NB4 (cell line): ENCODE measurements around the gene PRR5L.

Experiments
- DNase-seq: peaks from one replicate; pipeline ENCODE4 v3.0.0; 2010; ENCODE audit warnings: low read depth
- H3K4me3 ChIP-seq: one replicate; pipeline ENCODE4 v1.5.1; 2011; ENCODE audit warnings: mild to moderate bottlenecking, low read depth, low read length, moderate library complexity
- MYC ChIP-seq: IDR thresholded peaks from 2 replicates; pipeline ENCODE4 v1.6.1; 2011; ENCODE audit warnings: low read depth, low read length
- POLR2A ChIP-seq: IDR thresholded peaks from 2 replicates; pipeline ENCODE4 v1.6.1; 2011; ENCODE audit warnings: mild to moderate bottlenecking; ENCODE audit not compliant: insufficient read length; ENCODE audit errors: extremely low read depth
- TF ChIP-seq, protein P1 (sequence below): IDR thresholded peaks from 2 replicates; pipeline ENCODE4 v1.6.1; 2011; ENCODE audit warnings: low read depth, low read length
- TF ChIP-seq, protein P2 (sequence below): IDR thresholded peaks from one replicate; pipeline ENCODE4 v1.5.1; 2012; ENCODE audit warnings: low read depth, low read length

PRR5L gene

DNA sequence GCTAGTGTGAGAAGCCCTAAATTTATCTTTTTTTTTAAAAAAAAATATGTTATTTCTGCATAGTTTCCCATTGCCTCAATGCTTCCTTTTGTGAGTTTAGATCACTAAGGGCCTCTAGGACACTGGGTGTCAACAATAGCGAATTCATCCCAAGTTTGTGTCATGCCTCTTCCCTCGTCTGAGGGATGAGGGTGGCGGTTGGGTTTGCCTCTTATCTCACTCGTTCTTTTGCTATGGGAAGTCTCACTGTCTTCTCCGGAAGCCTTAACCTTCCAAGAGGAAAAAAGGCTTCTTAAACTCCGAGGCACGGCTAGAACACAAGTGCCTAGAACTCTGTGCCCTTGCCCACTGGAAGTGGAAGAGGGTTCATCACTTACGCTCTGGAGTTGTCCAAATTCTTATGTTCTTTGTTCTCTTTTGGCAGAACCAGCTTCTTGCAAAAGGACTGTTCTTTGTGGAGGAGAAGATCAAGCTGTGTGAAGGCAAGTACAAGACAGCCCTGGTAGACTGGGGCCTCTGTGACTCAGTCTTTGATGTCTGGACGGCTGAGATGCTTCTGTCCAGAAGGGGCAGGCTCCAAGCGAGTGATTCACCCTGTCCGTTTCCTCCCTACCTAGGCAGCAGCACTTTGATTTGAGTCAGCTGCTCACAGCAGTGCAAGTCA, 135.5 kb downstream of the PRR5L start:
- peak; percentile 62 for DNase-seq
- TF ChIP-seq MYC (no peak), POLR2A (no peak)
- TF ChIP-seq, protein P1, sequence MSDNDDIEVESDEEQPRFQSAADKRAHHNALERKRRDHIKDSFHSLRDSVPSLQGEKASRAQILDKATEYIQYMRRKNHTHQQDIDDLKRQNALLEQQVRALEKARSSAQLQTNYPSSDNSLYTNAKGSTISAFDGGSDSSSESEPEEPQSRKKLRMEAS: no peak
- TF ChIP-seq, protein P2, sequence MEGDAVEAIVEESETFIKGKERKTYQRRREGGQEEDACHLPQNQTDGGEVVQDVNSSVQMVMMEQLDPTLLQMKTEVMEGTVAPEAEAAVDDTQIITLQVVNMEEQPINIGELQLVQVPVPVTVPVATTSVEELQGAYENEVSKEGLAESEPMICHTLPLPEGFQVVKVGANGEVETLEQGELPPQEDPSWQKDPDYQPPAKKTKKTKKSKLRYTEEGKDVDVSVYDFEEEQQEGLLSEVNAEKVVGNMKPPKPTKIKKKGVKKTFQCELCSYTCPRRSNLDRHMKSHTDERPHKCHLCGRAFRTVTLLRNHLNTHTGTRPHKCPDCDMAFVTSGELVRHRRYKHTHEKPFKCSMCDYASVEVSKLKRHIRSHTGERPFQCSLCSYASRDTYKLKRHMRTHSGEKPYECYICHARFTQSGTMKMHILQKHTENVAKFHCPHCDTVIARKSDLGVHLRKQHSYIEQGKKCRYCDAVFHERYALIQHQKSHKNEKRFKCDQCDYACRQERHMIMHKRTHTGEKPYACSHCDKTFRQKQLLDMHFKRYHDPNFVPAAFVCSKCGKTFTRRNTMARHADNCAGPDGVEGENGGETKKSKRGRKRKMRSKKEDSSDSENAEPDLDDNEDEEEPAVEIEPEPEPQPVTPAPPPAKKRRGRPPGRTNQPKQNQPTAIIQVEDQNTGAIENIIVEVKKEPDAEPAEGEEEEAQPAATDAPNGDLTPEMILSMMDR: no peak
- H3K4me3 ChIP-seq: no peak overlapping the region

DNA sequence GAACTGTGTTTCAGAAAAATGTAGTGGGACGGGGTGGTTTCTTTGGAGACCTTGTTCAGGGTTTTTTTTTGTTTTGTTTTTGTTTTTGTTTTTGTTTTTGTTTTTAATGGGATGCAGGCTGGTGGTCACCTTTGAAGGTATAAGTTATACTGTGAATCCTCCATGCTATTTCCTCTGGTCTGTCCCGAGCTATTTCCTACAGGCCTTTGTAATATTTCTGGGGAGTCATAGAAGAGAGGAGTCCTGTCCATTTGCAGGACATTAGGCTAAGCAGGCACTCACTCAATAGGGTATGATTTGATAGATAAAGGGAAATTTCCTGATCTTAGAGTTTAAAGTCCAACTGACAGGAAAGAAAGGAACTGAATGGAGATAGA, 136.0 kb downstream of the PRR5L start:
- no peak for DNase-seq
- TF ChIP-seq MYC: no peak
- no peak for TF ChIP-seq POLR2A
- TF ChIP-seq, protein P1: no peak
- TF ChIP-seq, protein P2: no peak
- no peak overlapping the region for H3K4me3 ChIP-seq

DNA sequence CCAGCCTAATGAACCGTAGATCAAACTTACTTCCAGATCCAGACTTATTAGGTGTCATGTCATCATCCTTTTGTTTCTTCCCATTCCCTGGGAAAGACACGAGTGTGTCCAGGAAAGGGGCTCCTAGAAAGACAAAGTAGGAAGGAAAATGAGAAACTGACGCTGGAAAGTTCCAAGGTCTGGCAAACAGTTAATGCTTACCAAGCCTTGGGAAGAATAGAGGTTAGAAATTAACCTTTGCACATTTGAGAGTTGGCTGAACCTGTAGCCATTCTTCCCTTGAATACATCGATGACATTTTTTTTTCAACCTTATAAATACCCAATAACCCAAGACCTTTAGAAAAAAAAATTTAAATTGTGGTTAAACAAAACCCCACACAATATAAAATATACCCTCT, 136.7 kb downstream of the PRR5L start:
- no peak for DNase-seq
- no peak overlapping the region for H3K4me3 ChIP-seq
- TF ChIP-seq, protein P2: no peak
- TF ChIP-seq MYC (no peak), POLR2A (no peak)
- TF ChIP-seq, protein P1: no peak

DNA sequence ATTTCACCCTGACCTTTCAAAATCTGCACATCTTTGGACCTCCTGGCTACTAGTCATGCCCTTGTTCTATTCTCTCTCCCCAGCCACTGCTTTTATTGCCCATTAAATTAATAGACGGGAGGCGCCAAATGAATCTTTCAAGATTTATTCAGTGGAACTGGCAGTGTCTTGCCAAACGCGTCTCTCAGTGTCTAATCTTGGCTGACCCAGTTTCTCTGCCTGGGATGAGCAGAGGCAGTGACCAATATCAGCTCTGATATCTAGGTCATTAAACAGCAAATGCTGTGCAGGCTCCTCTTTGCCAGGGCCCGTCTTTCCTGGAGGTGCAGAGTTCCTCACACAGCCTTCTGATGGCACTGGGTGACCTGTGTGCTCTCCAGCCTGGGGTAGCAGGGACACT, 140.0 kb downstream of the PRR5L start:
- no peak overlapping the region for H3K4me3 ChIP-seq
- TF ChIP-seq, protein P1: no peak
- TF ChIP-seq POLR2A (no peak), MYC (no peak)
- TF ChIP-seq, protein P2: no peak
- DNase-seq: no peak

DNA sequence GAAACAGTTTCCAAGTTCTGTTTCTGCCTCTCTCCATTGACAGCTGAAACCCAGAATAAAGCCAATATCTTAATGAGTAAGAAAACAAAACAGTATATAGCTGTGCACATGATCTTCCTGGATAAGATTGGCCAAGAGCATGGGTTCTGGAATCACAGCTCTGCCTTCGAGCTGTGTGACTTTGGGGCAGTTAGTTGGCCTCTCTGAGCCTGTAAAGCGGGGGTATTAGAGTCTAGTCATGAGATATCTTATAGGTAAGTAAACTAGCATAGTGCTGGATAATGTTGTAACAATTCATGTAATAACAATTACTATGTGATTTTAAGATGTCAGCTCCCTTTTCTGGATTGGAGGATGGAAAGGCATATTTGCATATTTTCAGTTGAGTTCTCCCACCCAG, 140.5 kb downstream of the PRR5L start:
- no peak for TF ChIP-seq MYC
- TF ChIP-seq POLR2A: no peak
- TF ChIP-seq, protein P2: no peak
- TF ChIP-seq, protein P1: no peak
- DNase-seq: no peak
- H3K4me3 ChIP-seq: no peak overlapping the region

DNA sequence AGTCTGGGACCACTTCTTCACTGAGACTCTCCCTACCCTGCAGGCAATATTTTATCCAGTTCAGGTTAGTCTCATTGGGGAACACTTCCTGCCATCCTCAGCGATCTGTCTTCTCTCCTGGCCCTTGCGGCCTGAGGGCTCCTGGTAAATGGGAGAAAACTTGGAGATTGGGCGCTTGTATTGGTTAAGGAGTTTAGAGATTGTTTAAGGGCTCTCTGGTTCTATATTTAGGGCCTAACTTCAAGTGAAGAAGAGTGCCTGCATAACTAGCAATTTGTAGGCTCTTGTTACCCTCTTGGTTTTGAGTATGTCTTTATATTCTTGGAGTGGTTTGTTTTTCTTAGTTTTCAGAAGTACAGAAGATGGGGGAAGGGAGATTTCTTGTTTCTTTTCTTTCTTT, 141.3 kb downstream of the PRR5L start:
- TF ChIP-seq MYC (no peak), POLR2A (no peak)
- TF ChIP-seq, protein P1: no peak
- TF ChIP-seq, protein P2: no peak
- H3K4me3 ChIP-seq: no peak overlapping the region
- no peak for DNase-seq
